ENCODE measurements around the gene C1orf146. TPM values are rescaled to one million over a fixed set of nuclear protein-coding genes. Genes with fewer than 3 reads are reported as not detected.

C1orf146 gene, protein sequence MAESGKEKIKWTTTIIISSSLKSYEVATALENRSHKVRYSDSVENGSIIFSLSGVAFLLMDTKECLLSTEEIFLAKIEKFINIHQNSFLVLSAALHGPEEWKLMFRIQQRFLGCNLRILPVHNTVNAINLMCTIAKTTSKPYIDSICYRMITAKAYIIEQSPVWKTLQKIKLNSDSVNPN
- not detected for polyA plus RNA-seq (2012; ENCODE audit: missing spikeins)

- FAIRE-seq, result no peak
- DNase-seq (ENCODE audit: insufficient read length), result no peak
- TF ChIP-seq TAF1 (IDR thresholded peaks at IDR 0.05; ENCODE audit: borderline replicate concordance, low read depth, low read length), result no peak
- no peak for TF ChIP-seq POLR2A (IDR thresholded peaks at IDR 0.05; ENCODE audit: low read depth, low read length)
- TF ChIP-seq POLR2AphosphoS5 (IDR thresholded peaks at IDR 0.05; ENCODE audit: low read depth, low read length), result no peak
These were observed at the start of gene C1orf146 for GRCh38 chr1:92217721-92218120. C1orf146 (plus strand) TSS chr1:92217915; CDS start chr1:92231421, 13,506 bp downstream.

DNA sequence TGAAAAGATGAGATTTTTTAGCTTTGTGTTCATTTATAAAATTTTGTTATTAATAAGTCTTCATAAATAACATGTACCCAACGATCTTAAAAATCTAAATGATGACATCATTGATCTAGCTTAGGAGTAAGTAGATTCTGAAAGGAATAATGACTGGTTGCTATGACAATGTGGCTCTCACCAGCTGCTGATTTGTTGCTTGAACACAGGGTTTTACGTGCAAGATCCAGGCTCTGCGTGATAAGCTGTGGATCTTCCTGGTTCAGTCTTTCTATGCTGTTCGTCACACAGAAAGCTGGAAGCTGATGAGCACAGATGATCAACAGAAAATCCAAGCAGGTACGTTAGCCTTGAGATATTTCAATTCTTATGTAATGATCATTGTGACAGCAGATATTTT is 49.1 kb upstream of the C1orf146 start:
- no peak for TF ChIP-seq TAF1 (IDR thresholded peaks at IDR 0.05; ENCODE audit: borderline replicate concordance, low read depth, low read length)
- no peak for TF ChIP-seq POLR2AphosphoS5 (IDR thresholded peaks at IDR 0.05; ENCODE audit: low read depth, low read length)
- no peak for TF ChIP-seq POLR2A (IDR thresholded peaks at IDR 0.05; ENCODE audit: low read depth, low read length)
- DNase-seq (ENCODE audit: insufficient read length) (no peak), FAIRE-seq (no peak)

GRCh38 chr1:92169214-92170005 is 48.3 kb upstream of the C1orf146 start:
- no peak for DNase-seq (ENCODE audit: insufficient read length)
- TF ChIP-seq POLR2AphosphoS5 (IDR thresholded peaks at IDR 0.05; ENCODE audit: low read depth, low read length), result no peak
- TF ChIP-seq POLR2A (IDR thresholded peaks at IDR 0.05; ENCODE audit: low read depth, low read length), result no peak
- no peak for FAIRE-seq

DNA sequence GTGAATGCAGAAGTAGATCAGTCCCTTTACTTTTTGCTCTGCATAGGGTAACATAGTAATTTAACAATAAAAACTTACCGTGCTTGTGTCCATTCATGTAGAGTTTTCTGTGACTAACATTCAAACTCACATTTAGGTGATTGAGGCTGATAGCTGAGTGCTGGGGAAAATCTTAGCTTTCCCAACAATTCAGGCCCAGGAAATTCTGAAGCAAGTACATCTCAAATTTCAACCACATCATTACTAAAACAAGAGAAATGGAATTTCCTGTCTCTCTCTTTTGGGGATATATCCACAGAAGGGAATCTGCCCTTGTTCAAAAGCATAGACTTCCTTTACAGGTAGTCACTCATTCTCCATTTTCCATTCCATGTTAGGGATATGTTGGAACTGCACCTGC is 33.1 kb upstream of the C1orf146 start:
- FAIRE-seq, result no peak
- DNase-seq (ENCODE audit: insufficient read length), result no peak
- TF ChIP-seq POLR2AphosphoS5 (IDR thresholded peaks at IDR 0.05; ENCODE audit: low read depth, low read length), result no peak
- no peak for TF ChIP-seq TAF1 (IDR thresholded peaks at IDR 0.05; ENCODE audit: borderline replicate concordance, low read depth, low read length)
- TF ChIP-seq POLR2A (IDR thresholded peaks at IDR 0.05; ENCODE audit: low read depth, low read length), result no peak

DNA sequence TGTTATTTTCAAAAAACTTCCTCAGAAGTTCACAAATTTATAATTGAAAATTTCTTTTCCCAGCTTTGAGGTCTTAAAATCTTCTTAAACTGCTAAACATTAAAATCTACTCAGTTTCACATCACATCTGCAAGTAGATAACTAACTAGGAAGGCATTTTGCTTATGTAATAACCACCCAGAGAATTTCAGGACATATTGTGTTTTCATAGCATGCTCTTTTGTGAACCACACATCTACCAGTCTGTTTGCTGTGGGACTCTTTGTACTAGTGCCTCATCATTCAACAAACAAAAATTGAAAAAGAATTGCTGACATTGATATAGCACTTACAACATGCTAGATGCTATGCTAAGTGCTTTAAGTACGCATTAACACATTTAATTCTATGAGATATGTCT is 31.6 kb upstream of the C1orf146 start:
- no peak for FAIRE-seq
- TF ChIP-seq POLR2AphosphoS5 (IDR thresholded peaks at IDR 0.05; ENCODE audit: low read depth, low read length), result no peak
- no peak for TF ChIP-seq TAF1 (IDR thresholded peaks at IDR 0.05; ENCODE audit: borderline replicate concordance, low read depth, low read length)
- no peak for TF ChIP-seq POLR2A (IDR thresholded peaks at IDR 0.05; ENCODE audit: low read depth, low read length)
- no peak for DNase-seq (ENCODE audit: insufficient read length)

- FAIRE-seq, result no peak
- TF ChIP-seq POLR2AphosphoS5 (IDR thresholded peaks at IDR 0.05; ENCODE audit: low read depth, low read length) (no peak), POLR2A (IDR thresholded peaks at IDR 0.05; ENCODE audit: low read depth, low read length) (no peak), TAF1 (IDR thresholded peaks at IDR 0.05; ENCODE audit: borderline replicate concordance, low read depth, low read length) (no peak)
- DNase-seq (ENCODE audit: insufficient read length), result no peak
These were observed 29.1 kb upstream of the C1orf146 start for GRCh38 chr1:92188436-92189255.

GRCh38 chr1:92191726-92192125 is 26.0 kb upstream of the C1orf146 start:
- FAIRE-seq (no peak), DNase-seq (ENCODE audit: insufficient read length) (no peak)
- TF ChIP-seq POLR2A (IDR thresholded peaks at IDR 0.05; ENCODE audit: low read depth, low read length), result no peak
- TF ChIP-seq TAF1 (IDR thresholded peaks at IDR 0.05; ENCODE audit: borderline replicate concordance, low read depth, low read length), result no peak
- no peak for TF ChIP-seq POLR2AphosphoS5 (IDR thresholded peaks at IDR 0.05; ENCODE audit: low read depth, low read length)

DNA sequence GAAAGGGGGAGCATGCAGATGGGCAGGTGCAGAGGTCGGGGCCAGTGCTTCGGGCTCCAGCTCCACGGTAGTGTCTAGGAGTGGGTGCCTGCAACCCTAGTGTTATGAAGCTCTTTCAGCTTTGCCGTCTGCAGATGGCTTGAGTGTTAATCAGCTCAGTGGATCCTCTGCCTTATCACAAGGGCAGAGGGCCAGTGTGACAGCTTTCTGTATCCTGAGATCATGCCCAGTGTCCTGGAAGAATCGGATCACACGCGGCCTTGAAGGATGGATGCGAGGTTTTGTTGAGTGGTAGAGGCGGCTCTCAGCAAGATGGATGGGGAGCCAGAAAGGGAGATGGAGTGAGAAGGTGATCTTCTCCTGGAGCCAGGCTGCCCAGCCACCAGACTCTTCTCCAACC is 25.5 kb upstream of the C1orf146 start:
- no peak for FAIRE-seq
- TF ChIP-seq POLR2A (IDR thresholded peaks at IDR 0.05; ENCODE audit: low read depth, low read length) (no peak), POLR2AphosphoS5 (IDR thresholded peaks at IDR 0.05; ENCODE audit: low read depth, low read length) (no peak), TAF1 (IDR thresholded peaks at IDR 0.05; ENCODE audit: borderline replicate concordance, low read depth, low read length) (no peak)
- DNase-seq (ENCODE audit: insufficient read length), result no peak

DNA sequence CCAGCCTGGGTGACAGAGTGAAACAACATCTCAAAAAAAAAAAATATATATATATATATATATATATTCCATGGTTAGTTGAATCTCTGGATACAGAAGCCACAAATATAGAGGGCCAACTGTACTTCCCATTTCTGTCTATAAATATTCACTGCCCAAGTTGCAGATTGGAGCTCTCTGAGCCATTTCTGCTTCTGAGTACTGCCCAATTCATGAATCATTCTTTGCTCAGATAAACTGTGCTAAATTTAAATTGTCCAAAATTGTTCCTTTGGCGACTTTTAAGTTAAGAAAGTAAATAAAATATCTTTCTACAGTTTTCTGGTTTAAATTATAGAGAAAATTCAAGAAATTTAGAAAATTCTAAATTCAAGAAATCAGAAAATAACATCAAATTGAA is 23.2 kb upstream of the C1orf146 start:
- FAIRE-seq (no peak), DNase-seq (ENCODE audit: insufficient read length) (no peak)
- TF ChIP-seq POLR2AphosphoS5 (IDR thresholded peaks at IDR 0.05; ENCODE audit: low read depth, low read length) (no peak), POLR2A (IDR thresholded peaks at IDR 0.05; ENCODE audit: low read depth, low read length) (no peak), TAF1 (IDR thresholded peaks at IDR 0.05; ENCODE audit: borderline replicate concordance, low read depth, low read length) (no peak)

DNA sequence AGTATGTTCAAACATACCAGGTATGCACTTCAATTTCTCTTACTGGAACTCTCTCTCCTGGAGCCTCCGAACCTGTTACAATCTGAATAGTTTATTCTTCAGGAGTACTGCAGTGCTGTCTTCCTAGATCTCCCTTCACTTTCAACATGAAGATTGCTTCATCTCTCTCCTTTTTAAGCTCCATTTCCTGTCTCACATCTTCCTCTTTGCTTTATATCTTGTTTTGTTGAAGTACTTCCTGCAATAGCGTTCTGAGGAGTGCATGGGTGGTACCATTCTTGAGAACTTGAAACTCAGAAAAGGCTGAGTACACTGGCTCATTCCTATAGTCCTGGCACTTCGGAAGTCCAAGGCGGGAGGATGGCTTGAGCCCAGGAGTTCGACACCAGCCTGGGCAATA is 15.7 kb upstream of the C1orf146 start:
- DNase-seq (ENCODE audit: insufficient read length), result no peak
- TF ChIP-seq POLR2A (IDR thresholded peaks at IDR 0.05; ENCODE audit: low read depth, low read length), result no peak
- TF ChIP-seq POLR2AphosphoS5 (IDR thresholded peaks at IDR 0.05; ENCODE audit: low read depth, low read length), result no peak
- no peak for TF ChIP-seq TAF1 (IDR thresholded peaks at IDR 0.05; ENCODE audit: borderline replicate concordance, low read depth, low read length)
- no peak for FAIRE-seq

DNA sequence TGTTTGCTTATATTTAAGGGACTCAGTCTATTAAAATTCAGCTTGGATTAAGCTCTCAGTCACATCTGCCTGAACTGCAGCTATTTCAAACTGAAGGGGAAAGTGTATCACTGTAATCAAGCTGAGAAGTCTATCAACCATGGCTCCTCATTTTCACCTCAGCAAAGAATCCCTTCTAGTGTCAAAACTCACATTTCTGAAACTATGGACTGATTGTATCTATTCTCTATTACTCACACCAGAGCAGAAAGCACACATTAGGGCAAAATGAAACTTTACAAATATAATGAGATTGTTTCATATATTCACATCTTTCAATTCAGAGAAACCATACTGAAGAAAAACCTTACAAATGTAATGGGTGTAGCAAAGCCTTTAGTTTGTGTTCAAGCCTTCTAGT is 14.6 kb upstream of the C1orf146 start:
- FAIRE-seq, result no peak
- DNase-seq (ENCODE audit: insufficient read length), result no peak
- no peak for TF ChIP-seq TAF1 (IDR thresholded peaks at IDR 0.05; ENCODE audit: borderline replicate concordance, low read depth, low read length)
- TF ChIP-seq POLR2AphosphoS5 (IDR thresholded peaks at IDR 0.05; ENCODE audit: low read depth, low read length), result no peak
- TF ChIP-seq POLR2A (IDR thresholded peaks at IDR 0.05; ENCODE audit: low read depth, low read length), result no peak

All from GM12892 (cell line).